Activated CD4-positive, CD25-positive, alpha-beta regulatory T cell treated with anti-CD3 and anti-CD28 coated beads, Interleukin-2, amount 50 U/mL, for 72 hours (primary cell): Measurements from ENCODE around the gene ZNF516.

Experiments
- DNase-seq: peaks from one replicate; pipeline ENCODE4 v3.0.0; 2021

The ZNF516 gene

DNA sequence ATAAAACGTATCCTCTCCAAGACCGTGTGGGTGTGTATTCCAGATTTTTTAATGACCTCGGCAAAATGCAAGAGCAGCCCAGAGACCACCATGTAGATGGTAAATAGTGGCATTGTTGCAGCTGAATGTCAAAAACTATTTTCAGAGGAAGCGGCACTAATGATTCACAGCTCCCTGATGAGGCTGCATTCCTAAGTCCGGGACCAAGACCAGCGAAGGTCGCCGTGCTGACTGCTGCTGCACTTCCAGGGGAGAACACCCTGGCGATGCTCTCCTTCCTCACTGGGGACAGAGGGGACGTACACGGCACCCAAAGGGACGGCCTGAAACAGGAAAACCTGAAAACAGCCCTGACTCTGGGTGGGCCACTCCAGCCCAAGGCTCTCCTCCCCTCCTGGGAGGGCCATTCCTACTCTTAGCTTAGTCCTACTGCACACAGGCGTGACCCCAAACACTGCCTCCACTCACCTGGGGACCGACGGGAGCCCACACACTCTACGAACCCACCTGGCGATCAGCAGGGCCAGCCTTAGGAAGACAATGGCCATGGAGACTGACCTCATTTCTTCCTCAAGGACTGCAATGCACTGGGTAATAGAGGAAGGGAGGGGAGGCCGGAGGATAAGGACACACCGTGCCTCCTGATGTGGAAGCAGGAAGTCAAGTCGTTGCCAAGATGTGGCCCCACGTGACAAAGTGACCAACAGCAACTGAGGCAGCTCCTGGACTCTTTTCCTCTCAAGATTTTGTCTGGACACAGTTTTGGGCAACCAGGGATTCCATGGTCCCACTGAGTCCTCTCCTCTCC is 82.8 kb downstream of the ZNF516 start:
- DNase-seq: no peak

DNA sequence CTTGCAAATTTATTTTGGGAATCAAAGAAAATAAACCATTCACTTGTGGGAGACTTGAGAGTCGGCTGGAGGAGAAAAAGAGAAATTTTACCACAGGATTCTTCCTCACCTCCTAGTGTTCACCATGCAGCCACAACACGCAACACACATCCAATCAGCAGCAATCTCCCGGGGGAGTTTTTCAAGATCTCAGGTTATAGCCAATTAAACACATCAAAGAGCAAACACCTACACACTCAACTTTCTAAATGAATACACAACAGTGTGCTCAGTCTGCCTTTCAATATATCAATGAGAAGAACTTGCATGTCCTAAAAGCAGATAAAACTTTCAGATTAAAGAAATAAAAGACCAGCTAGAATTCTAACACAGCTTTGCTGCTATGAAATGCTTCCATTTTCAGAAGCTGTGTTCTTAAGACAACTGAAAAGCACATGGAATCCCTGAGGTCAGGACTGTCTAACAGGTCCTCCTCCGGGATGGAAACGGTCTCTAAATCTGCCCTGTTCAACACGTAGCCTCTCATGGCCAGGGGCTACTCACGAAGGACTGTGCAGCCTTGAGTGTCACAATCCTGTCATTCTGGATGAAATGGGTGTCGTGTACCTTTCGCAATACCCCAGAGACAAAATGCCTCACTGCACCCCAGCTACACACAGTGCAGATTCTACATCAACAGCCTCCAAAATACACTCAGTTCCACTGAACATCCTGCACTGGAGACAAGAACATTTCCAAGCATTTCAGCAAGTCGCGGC is 84.2 kb downstream of the ZNF516 start:
- no peak for DNase-seq

DNA sequence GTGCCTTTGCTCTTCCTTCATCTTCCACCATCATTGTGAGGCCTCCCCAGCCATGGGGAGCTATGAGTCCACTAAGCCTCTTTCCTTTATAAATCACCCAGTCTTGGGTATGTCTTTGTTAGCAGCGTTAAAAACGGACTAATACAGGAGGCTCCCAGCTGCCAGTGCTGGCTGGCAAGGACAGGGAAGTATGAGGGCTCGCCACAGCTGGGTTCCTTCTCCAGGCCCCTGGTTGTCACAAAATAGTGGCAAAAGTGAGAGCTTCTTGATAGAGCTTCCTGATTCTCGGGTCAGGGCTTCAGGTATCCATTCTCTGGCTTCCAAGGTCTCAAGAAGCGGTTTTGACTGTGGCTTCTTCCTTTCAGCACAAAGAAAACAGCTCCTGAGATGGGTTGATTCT is 85.0 kb downstream of the ZNF516 start:
- DNase-seq: no peak

DNA sequence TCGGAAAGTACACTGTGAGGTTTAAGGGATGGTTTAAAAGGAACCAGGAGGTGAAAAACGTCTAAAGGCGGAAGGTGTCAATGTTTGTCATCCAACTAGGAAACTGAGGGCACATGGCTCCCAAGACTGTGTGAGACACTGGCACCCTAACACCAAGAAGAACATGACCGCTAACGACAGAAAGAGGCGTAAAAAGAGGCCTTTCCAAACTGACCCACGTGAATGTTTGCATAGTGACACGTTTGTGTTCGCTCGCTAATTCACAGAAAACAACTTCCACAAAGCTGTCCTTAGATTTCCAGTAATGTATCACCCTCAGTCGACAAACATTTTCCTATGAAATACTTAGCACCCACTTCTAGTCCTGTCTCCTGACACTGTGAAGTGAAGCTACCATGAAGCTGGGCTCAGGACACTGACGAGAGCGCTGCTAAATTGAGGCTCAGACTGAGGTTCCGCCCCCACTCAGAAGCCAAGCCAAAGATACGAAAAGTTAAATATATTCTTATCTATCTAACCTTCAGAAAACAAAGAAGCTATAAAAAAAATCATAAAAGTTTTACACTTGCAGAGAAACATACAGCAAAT is 86.5 kb downstream of the ZNF516 start:
- DNase-seq: no peak

DNA sequence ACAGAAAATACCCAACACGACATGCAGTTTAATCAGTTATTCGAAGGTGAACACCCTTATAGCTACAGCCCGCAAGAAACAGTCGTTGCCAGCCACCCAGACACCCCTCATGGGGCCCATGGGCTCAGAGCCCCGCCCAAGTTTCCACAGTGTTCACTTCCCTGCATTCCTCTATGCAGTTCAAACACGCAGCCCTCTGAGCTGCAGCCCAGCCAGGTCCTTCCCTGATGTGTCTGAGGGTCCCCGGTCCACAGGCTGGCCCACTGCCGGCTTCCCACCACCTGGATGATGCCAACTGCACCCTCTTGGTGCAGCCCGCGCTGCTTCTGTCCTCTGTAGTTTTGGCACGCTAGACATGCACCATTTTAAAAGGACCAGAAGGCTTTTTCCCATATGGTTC is 87.4 kb downstream of the ZNF516 start:
- no peak for DNase-seq

DNA sequence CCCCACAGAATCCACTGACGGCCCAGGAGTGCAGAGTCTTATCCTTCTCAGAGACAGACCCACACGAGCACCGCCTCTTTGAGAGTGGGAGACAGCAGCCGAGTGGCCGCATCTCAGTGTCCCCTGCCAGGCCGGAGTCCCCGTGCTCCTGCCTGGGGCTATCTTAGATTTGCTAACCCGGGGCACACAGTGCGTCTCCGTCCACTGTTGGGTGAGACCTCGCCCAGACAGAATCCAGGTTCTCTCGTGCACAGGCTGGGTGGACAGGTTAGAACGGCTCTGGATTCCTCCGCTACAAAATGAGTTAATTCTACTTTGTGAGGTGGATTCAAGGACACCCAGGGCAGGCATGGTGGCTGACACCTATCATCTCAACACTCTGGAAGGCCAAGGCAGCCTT is 88.3 kb downstream of the ZNF516 start:
- DNase-seq: no peak

DNA sequence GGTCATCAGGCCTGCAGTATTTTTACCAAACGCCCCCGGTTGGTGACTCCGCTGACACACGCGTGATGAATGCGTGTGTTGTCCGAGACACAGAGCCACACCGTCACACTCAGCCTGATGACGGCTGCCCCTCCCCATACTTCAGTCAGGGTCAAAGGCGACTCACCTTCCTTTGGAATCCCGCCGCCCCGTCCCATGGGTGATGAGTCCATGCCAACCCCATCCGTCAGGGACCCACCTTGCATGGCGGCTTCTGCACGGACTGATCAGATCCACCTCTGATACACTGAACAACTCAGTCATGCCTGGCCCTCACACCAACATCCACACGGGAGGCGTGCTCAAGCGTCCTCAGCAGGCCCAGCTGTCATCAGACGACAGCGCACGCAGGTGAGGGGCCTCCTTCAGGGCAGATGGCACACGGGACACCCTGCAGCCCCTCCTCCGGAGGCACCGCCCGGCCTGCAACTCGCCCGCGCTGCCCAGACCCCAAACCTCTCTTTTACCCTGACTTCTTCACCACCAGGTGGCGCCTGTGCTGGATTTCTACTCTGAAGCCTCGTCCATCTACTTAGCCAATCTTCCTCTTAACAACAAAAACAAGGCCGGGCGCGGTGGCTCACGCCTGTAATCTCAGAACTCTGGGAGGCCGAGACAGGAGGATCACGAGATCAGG is 89.2 kb downstream of the ZNF516 start:
- DNase-seq: peak; percentile 43

DNA sequence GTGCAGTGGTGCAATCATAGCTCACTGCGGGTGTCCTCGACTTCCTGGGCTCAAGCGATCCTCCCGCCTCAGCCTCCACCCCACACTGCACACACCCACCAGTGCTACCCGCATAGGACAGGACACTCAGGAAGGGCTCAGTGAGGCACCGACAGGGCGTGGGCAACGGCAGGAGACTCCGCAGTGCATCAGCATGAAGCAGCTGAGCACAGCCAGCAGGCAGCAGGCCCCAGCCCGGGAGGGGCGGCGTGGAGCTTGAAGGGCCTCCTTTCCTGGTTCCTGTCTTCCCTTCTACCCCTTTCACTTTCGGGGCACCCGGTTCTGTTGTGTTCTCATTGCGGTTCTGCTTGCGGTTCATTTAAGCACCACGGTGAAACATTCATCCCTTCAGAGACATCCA is 89.8 kb downstream of the ZNF516 start:
- DNase-seq: no peak

DNA sequence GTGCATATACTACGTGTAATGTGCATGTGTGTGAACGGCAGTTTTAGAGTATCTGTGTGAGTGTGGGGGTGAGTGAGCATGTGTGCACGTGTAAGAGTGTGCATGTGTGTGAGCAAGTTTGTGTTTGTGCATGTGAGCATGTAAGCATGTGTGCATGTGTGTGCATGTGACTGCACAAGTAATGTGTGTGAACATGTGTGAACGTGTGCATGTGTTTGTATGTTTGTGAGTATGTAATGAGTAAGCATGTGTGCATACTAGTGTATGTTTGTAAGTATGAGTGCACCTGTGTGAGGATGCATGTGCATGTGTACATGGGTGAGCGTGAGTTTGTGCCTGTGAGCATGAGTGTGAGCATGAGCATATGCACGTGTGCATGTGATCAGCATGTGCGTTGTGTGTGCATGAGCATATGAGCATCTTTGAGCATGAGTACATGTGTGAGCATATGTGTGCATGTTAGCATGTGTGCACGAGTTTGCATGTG is 90.7 kb downstream of the ZNF516 start:
- no peak for DNase-seq

DNA sequence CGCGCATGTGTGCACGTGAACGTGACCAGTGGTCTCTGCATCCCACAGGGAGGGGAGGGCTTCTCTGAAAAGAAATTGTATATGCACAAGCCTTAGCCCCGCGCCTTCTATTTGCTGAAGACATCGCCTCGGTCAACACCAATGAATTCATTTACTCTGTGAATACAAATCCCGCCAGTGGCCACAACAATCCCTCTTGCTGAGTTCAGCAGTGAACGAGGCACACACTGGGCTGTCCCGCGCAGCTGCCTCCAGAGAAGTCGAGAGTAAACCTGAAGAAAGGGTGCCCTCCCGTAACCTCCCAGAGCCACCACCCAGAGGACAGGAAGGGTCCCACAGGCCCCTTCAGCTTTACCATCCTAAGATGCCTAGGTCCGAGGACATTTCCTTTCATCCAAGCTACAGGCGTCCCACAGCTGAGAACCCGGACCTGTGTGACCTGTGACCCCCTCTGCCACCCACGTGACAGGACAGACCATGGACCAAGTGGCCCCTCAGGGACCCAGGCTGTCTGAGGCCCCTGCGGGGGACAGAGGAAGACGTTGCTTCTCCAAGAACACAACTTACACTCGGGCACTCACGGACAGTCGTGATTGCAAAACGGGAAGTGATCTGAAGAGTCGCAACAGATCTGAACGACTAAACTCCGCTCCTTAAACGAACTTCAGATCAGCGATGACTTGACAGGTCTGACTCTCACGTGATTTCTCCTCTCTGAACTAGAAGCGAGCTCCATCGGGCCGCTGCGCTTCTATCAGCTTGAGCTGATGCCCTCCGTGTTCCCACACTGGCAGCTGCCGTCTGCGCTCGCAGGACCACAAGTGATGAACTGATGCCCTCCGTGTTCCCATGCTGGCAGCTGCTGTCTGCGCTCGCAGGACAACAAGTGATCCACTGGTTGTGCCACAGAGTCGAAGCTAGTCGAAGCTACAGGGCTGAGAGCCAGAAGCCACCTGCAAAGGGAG is 92.7 kb downstream of the ZNF516 start:
- no peak for DNase-seq

DNA sequence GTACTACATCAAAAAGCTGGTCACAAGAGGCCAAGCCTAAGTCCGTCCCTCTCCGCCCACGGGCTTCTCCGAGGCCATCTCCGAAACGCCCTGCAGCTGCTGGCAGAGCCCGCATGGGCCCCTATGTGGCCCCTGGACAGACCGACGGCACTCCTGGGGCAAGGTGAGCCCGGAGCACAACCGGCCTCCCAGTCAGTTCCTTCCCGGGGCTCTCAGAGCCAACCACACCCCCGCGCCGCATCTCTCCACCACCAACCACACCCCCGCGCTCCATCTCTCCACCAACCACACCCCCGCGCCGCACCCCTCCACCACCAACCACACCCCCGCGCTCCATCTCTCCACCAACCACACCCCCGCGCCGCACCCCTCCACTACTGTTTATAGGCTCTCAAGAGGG is 93.5 kb downstream of the ZNF516 start:
- no peak for DNase-seq

DNA sequence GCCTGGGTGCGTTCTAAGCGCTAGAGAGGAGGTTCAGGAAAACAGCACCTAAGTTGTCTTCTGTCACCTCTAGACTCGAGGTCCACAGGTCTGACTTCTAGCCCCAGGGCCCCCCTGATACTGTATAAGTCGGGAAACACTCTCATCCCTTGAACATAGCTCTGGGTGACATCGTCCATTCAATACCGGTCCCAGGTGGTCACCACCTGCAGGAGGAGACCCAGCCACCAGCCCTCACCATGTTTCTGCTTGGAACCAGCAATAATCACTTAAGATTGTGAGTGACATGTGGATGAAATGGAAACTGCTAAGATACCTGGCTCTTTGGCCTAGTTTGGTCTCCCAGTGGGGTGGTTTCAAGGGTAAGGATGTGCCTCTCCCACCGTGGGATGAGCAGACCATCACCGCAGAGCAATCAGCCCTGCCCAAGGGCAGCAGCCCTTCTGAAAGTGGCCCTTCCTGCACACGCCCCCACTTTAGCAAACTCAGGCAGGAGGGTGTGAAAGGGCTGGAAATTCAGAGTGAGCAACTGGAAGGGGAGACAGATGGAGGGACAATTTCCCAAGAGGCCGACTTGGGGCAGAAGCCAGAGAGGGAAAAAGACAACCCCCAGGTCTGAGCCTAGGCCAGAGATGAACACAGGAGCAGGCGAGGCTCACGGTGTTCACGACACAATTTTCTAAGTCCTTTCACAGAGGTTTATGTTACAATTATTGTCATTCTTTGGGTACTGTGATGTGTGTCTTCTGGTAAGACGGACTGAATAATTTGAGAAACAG is 95.2 kb downstream of the ZNF516 start:
- DNase-seq: no peak

DNA sequence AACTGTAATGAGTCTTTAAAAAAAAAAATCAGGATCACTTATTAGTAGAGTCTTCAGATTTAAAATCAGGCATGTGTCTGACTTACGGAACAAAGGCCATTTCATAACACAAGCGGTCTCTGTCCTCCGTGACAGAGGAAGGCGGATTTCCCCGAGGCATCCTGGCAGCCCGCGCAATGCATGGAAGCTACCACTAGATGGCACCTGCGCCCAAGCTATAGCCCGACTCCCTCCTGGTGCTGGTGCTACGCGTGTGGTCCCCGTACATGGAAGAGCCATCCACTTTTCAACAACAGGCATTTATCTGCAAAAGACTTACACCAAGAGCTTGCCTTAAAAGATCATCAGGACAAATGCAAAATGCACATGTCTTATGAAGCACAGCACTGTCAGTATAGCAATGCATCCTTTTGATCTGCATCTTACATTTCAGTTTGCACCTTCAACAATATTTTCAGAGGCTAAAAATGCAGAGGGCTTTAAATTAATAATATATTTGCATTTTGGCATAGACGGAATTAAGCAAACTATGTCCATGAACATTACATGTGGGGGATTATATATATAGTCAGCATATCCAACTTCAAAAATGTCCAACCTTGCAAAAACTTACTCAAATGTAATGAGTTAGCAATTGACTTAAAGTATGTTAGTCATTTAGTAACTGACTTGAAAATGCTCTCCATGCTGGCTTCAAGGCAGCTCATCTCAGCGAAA is 96.0 kb downstream of the ZNF516 start:
- DNase-seq: peak; percentile 78

DNA sequence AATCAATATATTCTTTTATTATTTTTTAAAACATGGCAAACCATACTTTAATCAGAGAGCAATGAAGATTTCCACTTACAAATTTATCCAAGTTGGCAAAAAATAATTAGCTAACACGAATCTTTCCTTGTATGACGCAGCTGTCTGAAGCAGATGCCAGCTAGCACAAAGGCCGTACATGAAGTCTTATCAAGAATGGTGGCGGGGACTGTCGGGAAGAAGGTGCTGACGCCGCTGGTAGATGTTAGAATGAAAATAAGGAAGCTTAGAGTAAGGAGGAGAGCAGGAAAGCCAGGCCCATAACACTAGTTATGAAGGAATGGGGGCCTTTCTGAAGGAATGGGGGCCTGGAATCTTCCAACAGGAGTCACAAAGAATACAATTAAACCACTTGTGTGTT is 96.7 kb downstream of the ZNF516 start:
- no peak for DNase-seq

DNA sequence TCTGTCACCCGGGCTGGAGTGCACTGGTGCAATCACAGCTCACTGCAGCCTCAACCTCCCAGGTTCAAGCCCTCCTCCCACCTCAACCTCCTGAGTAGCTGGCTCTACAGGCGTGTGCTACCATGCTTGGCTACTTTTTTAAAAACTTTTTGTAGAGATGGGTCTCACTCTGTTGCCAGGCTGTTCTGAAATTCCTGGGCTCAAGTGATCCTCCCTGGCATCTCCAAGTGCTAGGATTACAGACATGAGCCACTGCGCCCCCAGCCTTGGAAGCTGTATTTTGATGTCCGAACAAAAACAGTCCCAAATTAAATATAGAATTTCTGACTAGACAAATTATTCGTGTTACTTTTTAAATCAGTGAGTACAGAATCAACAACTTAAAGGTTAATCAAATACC is 97.4 kb downstream of the ZNF516 start:
- DNase-seq: no peak

DNA sequence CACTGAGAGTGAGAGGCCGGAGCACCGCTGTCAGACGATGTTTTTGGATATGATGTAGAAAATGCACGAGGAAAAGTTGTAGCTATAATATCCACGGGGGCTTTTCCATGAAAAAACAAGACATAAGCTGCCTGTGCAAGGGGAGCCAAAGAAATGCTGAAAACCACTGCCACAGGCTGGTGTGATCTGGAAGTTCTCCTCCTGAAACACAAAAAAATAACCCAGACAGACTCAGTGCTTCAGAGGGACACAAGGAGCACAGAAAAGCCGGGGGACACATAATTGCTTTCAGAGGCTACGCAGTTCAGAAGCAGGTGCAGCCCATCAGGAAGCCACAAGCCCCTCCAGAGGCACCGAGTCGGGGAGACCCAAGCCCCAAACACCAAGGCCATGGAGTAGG is 98.2 kb downstream of the ZNF516 start:
- DNase-seq: no peak

DNA sequence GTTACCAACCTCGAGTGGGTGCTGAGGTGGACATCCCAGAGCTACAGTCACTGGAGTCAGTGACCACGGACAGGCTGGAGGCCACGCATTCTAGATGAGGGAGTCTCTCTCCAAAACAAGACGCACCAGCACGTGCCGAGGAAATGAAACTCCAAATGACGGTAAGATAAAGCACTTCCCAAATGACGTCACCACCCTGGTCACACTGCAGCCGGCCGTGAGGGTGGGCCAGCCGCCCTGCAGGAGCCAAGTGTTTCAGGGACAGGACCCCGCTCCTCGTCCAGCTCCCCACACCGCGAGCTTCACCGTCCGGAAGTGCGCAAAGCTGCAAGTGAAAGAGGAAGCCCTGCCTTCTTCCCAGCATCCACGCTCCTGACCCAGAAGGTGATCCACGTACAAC is 99.4 kb downstream of the ZNF516 start:
- DNase-seq: no peak

DNA sequence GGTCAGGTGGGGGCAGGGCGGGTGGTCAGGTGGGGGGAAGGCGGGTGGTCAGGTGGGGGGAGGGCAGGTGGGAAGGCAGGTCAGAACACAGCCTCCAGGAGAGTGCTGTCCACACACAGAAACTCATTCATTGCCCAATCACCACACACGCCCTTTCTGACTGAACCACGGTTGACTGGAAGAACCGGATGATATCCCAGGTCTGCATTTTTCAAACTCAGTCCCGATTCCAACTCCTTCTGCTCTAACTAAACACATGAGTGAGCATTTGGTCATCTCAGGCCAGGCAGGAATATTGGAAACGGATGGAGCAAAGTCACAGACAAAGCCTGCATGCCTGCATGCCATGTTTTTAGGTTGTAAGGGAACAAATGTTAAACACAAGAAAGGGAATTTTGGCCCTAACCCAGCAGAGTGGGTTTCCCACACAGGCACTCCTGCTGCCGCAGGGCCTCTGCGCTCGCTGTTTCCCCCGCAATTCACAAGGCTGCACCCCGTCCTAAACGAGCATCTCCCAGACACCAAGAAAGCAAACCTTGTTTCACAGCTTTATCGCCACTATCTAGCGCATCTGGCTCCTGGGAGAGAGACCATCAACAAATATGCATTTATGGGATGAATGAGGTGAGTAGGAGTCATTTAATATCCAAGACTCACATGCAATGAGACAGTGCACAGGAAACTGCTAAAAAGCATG is 100.1 kb downstream of the ZNF516 start:
- DNase-seq: no peak

DNA sequence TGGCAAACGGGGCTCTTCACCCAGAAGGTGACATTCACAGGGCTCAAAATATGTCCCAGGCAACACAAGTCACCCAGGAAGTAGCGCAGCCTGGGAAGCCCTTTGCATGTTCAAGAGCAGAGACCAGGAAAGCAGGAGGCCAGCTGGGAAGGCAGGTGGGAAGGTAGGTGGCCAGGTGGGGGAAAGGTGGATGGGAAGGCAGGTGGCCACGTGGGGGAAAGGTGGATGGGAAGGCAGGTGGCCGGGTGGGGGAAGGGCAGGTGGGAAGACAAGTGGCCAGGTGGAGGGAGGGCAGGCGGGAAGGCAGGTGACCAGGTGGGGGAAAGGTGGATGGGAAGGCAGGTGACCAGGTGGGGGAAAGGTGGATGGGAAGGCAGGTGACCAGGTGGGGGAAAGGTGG is 102.7 kb downstream of the ZNF516 start:
- DNase-seq: no peak

DNA sequence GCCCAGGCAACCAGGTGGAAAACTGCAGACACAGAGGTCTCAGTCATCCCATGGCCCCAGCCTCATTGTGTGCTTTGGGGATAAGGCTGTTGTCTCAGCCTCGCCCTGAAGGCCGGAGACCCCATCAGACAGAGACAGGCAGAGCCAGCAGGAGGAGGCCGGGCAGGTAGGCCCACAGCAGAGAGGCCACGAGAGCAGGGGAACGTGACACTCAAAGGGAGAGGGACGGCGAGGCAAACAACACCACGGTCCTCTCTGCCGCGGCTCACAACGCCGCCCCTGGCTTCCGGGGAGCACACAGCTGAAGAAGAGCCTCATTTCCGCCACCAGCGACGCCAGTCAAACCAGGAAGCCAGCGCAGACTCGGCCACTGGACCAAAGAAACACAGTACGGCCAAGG is 103.3 kb downstream of the ZNF516 start:
- DNase-seq: no peak
